Heart right ventricle (tissue), 16 donors: ENCODE measurements around the gene BRD9. TPM values are rescaled to one million over a fixed set of nuclear protein-coding genes. Genes with fewer than 3 reads are reported as not detected.

Experiments
- ATAC-seq, 8 donors: fragments of 200-7000 bp; cut with Tn5 transposase; one replicate each; pipeline ENCODE4 v1.9.1; 2020; ENCODE audit warnings: mild to moderate bottlenecking in 8 of 8, moderate library complexity in 8 of 8, moderate number of reproducible peaks in 1 of 8
- DNase-seq, 2 donors: peaks; one replicate each; pipeline ENCODE4 v3.0.0-alpha.2; 2020
- H3K27ac ChIP-seq, 10 donors: fragments of 200-600 bp; sonication (generic) in 2 of 10; one replicate each; pipeline versions ENCODE4 v1.5.0 to v1.8.0; 2020 to 2022; ENCODE audit warnings: mild to moderate bottlenecking in 3 of 10
- H3K27me3 ChIP-seq, 7 donors: fragments of 200-600 bp; one replicate each; pipeline ENCODE4 v1.8.0; 2021 to 2022; ENCODE audit warnings: mild to moderate bottlenecking in 2 of 7
- H3K36me3 ChIP-seq, 9 donors: fragments of 200-600 bp; sonication (generic) in 1 of 9; one replicate each; pipeline versions ENCODE4 v1.5.0 to v1.8.0; 2020 to 2022; ENCODE audit warnings: mild to moderate bottlenecking in 2 of 9
- H3K4me1 ChIP-seq, 9 donors: fragments of 200-600 bp; sonication (generic) in 1 of 9; one replicate each; pipeline versions ENCODE4 v1.5.0 to v1.8.0; 2020 to 2022; ENCODE audit warnings: mild to moderate bottlenecking in 4 of 9
- H3K4me3 ChIP-seq, 10 donors: fragments of 200-600 bp; sonication (generic) in 2 of 10; one replicate each; pipeline versions ENCODE4 v1.5.0 to v1.8.0; 2020 to 2022; ENCODE audit warnings: mild to moderate bottlenecking in 7 of 10, moderate library complexity in 2 of 10
- H3K9me3 ChIP-seq, 11 donors: fragments of 200-600 bp in 10 of 11; sonication (generic) in 2 of 11; one replicate each; pipeline versions ENCODE4 v1.5.0 to v1.8.0; 2013 to 2022; ENCODE audit warnings: mild to moderate bottlenecking in 2 of 11, control low read depth in 1 of 11, moderate library complexity in 1 of 11
- CTCF ChIP-seq, 9 donors: fragments of 200-600 bp; sonication (generic) in 2 of 9; IDR thresholded peaks; one replicate each; pipeline versions ENCODE4 v1.5.0 to v1.8.0; 2021 to 2022; ENCODE audit warnings: antibody characterized with exemption in 9 of 9, mild to moderate bottlenecking in 5 of 9, moderate library complexity in 1 of 9
- WGBS, 2 donors: extraction: QIAGEN DNeasy Blood & Tissue Kit; methylation state at CpG; one replicate each; pipeline ENCODE4 v1.1.7; 2013; ENCODE audit warnings: inconsistent platforms in 1 of 2; 5-methylcytosine and 5-hydroxymethylcytosine counted together
- intact Hi-C, 10 donors: fragments of 100-400 bp; cut with DNase I; formaldehyde crosslinking; loops; one replicate each; pipeline versions ENCODE4 v1.11.1 to v1.14.2; 2022
- polyA plus RNA-seq, 2 donors: library from polyadenylated mRNA; stranded (reverse); fragments of 200-250 nt; gene quantifications; one replicate each; pipeline ENCODE4 v1.2.3, GENCODE V29; 2013
- total RNA-seq, 10 donors: library from RNA; stranded (reverse); fragmentation: NEBNext Ultra II Directional in 3 of 10; extraction: Animal tissue kit (Norgen Biotek cat#: 25700) in 3 of 10; gene quantifications; one replicate each; pipeline versions ENCODE4 v1.2.1 to v1.2.4, GENCODE V29; 2021 to 2023
- donor health status: Arrhythmogenic right ventricular cardiomyopathy.
- donor health status: ischemic (EF 13 %, LVEDD 7.1; RV severe dilation, severe dysfunction).
- donor health status: healthy with polysubstance abuse.
- donor health status: DM: no; HTN: yes; CAD: no.
- donor health status: DM: no; HTN: no; CAD: no.
- donor health status: ischemic (EF 25% LVEDD 6.9; RV normal size, moderate dysfunction).
- donor health status: ischemic (EF 25% LVEDD 5.7; RV mildly dilated, moderate dysfunction).
- donor health status: healthy.
- donor health status: DM: yes; HTN: yes; CAD: no.
- donor health status: Ischemic cardiomyopathy.
- donor health status: ischemic (EF 35%, LVEDD 5.7; RV mildly dilated, moderate dysfunction).
- donor health status: nonischemic (EF 11% LVEDD 7.7; RV severe dilation, severe dysfunction).
- donor health status: DM: yes; HTN: yes; CAD: no.
- donor health status: PGD.
- donor health status: ischemic (EF 29% LVEDD 5.4; RV normal size, mild dysfunction).
- donor health status: nonischemic (EF 23%, LVEDD 6.1; RV moderate dilation, normal function).

Gene BRD9
- total and polyA plus RNA-seq, 12 donors = 16.7 to 42.6 (median 26.0) TPM

- no peak overlapping the region for H3K27ac ChIP-seq
- intact Hi-C loops = no loop called here
- peaks cover 0 to 19% (median 0%) of the 10 kb centered on the region in 9 donors for H3K36me3 ChIP-seq
- no peak for TF ChIP-seq CTCF (IDR thresholded peaks at IDR 0.05)
- 91% methylated on average over 15 of the region's 15 CpGs; no CpG with 5 or more reads in 1 of the 2 donors for WGBS, 2 donors
- no peak overlapping the region for H3K4me3 ChIP-seq
- no peaks in the 10 kb centered on the region for H3K4me1 ChIP-seq
- no peaks in the 10 kb centered on the region for H3K27me3 ChIP-seq
- no peak for ATAC-seq
- no peak for DNase-seq
- H3K9me3 ChIP-seq = peaks cover 0 to 15% (median 0%) of the 10 kb centered on the region in 11 donors
These were observed 76.4 kb downstream of the BRD9 start for GRCh38 chr5:816176-816575.

GRCh38 chr5:815449-815848 lies 77.2 kb downstream of the BRD9 start:
- no peaks in the 10 kb centered on the region for H3K27me3 ChIP-seq
- H3K9me3 ChIP-seq = peaks cover 0 to 15% (median 0%) of the 10 kb centered on the region in 11 donors
- H3K27ac ChIP-seq = no peak overlapping the region
- intact Hi-C loops = no loop called here
- no peak for ATAC-seq
- no peak for TF ChIP-seq CTCF (IDR thresholded peaks at IDR 0.05)
- H3K4me3 ChIP-seq = no peak overlapping the region
- no peaks in the 10 kb centered on the region for H3K4me1 ChIP-seq
- peaks cover 0 to 19% (median 0%) of the 10 kb centered on the region in 9 donors for H3K36me3 ChIP-seq
- DNase-seq = no peak
- WGBS, 2 donors = 99% methylated on average over 3 of the region's 3 CpGs; no CpG with 5 or more reads in 1 of the 2 donors

Other genes with a start within 250 kb of the BRD9 start
- gene TPPP, start 199.4 kb downstream of the BRD9 start, total RNA-seq = 10 to 100 TPM in 7 of 10 donors, 1 to 10 TPM in 3; 9.7 to 50.6 (median 12.9) TPM
- 1 to 10 TPM; 4.6 to 5.9 TPM for gene TPPP, start 199.4 kb downstream of the BRD9 start, polyA plus RNA-seq
- 10 to 100 TPM in 5 of 10 donors, 1 to 10 TPM in 5; 5.0 to 46.6 (median 10.3) TPM for gene ZDHHC11B, start 108.1 kb downstream of the BRD9 start, total RNA-seq
- 10 to 100 TPM in 1 of 2 donors, 1 to 10 TPM in 1; 4.7 to 20.1 TPM for gene ZDHHC11B, start 108.1 kb downstream of the BRD9 start, polyA plus RNA-seq
- gene ZDHHC11, start 41.8 kb downstream of the BRD9 start, total RNA-seq = 10 to 100 TPM in 9 of 10 donors, 1 to 10 TPM in 1; 7.8 to 54.7 (median 21.1) TPM
- gene ZDHHC11, start 41.8 kb downstream of the BRD9 start, polyA plus RNA-seq = 10 to 100 TPM in 1 of 2 donors, 1 to 10 TPM in 1; 8.1 to 23.9 TPM
- 1 to 10 TPM in 5 of 10 donors, under 1 TPM in 4, not detected in 1; 0.32 to 2.8 (median 1.2) TPM for gene TRIP13, start 83 bp upstream of the BRD9 start, total RNA-seq
- under 1 TPM; 0.22 to 0.86 TPM for gene TRIP13, start 83 bp upstream of the BRD9 start, polyA plus RNA-seq
- 1 to 10 TPM in 7 of 10 donors, under 1 TPM in 3; 0.31 to 4.5 (median 1.5) TPM for gene NKD2, start 116.0 kb upstream of the BRD9 start, total RNA-seq
- 10 to 100 TPM in 1 of 2 donors, 1 to 10 TPM in 1; 5.3 to 12.7 TPM for gene NKD2, start 116.0 kb upstream of the BRD9 start, polyA plus RNA-seq
- 100 to 1,000 TPM; 122 to 208 (median 146) TPM for gene SLC12A7, start 219.3 kb upstream of the BRD9 start, total RNA-seq
- gene SLC12A7, start 219.3 kb upstream of the BRD9 start, polyA plus RNA-seq = 100 to 1,000 TPM in 1 of 2 donors, 10 to 100 TPM in 1; 36.3 to 145 TPM